Liver (tissue), 9 donors: ENCODE measurements around the gene GPBP1. TPM values are rescaled to one million over a fixed set of nuclear protein-coding genes. Genes with fewer than 3 reads are reported as not detected.
"Not testable (repeated sequence)": the region's sequence is repeated elsewhere in the genome, so short reads cannot be mapped to it uniquely, and the experiment has no call there.

ENCODE experiments used
- DNase-seq: peaks from one replicate; pipeline ENCODE4 v3.0.0-alpha.2; 2017; ENCODE audit warnings: low spot score
- H3K27ac ChIP-seq, 2 donors: one replicate each; pipeline ENCODE4 v1.7.0; 2013; ENCODE audit warnings: inconsistent platforms in 2 of 2, low read length in 2 of 2, control low read depth in 1 of 2, low read depth in 1 of 2, mild to moderate bottlenecking in 1 of 2
- H3K27me3 ChIP-seq, 4 donors: one replicate each; pipeline versions ENCODE4 v1.6.1 to v1.7.0; 2013; ENCODE audit warnings: low read length in 3 of 4, inconsistent platforms in 1 of 4, mild to moderate bottlenecking in 1 of 4, moderate library complexity in 1 of 4; ENCODE audit not compliant: control insufficient read depth in 4 of 4, insufficient read depth in 4 of 4
- H3K36me3 ChIP-seq, 4 donors: one replicate each; pipeline versions ENCODE4 v1.6.1 to v1.7.0; 2013; ENCODE audit warnings: low read length in 3 of 4, mild to moderate bottlenecking in 3 of 4, low read depth in 1 of 4, moderate library complexity in 1 of 4; ENCODE audit not compliant: control insufficient read depth in 4 of 4, insufficient read depth in 3 of 4
- H3K4me1 ChIP-seq, 4 donors: one replicate each; pipeline versions ENCODE4 v1.6.1 to v1.7.0; 2013; ENCODE audit warnings: low read length in 3 of 4, mild to moderate bottlenecking in 3 of 4, moderate library complexity in 1 of 4; ENCODE audit not compliant: control insufficient read depth in 4 of 4, insufficient read depth in 4 of 4
- H3K4me3 ChIP-seq, 3 donors: one replicate each; pipeline versions ENCODE4 v1.6.1 to v1.7.0; 2013; ENCODE audit warnings: low read length in 3 of 3, control low read depth in 1 of 3, low read depth in 1 of 3, mild to moderate bottlenecking in 1 of 3
- H3K9ac ChIP-seq, 2 donors: one replicate each; pipeline ENCODE4 v1.7.0; 2013; ENCODE audit warnings: low read length in 2 of 2, mild to moderate bottlenecking in 2 of 2, moderate library complexity in 2 of 2, control low read depth in 1 of 2, low read depth in 1 of 2
- H3K9me3 ChIP-seq, 4 donors: one replicate each; pipeline versions ENCODE4 v1.6.1 to v1.7.0; 2013; ENCODE audit warnings: low read length in 3 of 4; ENCODE audit not compliant: control insufficient read depth in 4 of 4
- EGR1 ChIP-seq, 2 donors: IDR thresholded peaks; 2 replicates each; pipeline ENCODE4 v1.6.1; 2016 to 2018; ENCODE audit warnings: antibody characterized with exemption in 2 of 2, low read depth in 2 of 2
- FOXA1 ChIP-seq: IDR thresholded peaks from 2 replicates; pipeline ENCODE4 v1.6.1; 2016; ENCODE audit warnings: antibody characterized with exemption
- GABPA ChIP-seq, 2 donors: IDR thresholded peaks in 1 of 2; conservative IDR thresholded peaks in 1 of 2; 2 replicates each; pipeline ENCODE4 v1.6.1; 2016; ENCODE audit warnings: antibody characterized with exemption in 2 of 2, mild to moderate bottlenecking in 1 of 2, moderate library complexity in 1 of 2
- JUND ChIP-seq, 2 donors: IDR thresholded peaks; 2 replicates each; pipeline ENCODE4 v1.6.1; 2016; ENCODE audit warnings: antibody characterized with exemption in 2 of 2
- MAX ChIP-seq: IDR thresholded peaks from 2 replicates; pipeline ENCODE4 v1.6.1; 2016; ENCODE audit warnings: antibody characterized with exemption
- NR2F2 ChIP-seq: IDR thresholded peaks from 2 replicates; pipeline ENCODE4 v1.6.1; 2016; ENCODE audit warnings: antibody characterized with exemption
- RXRA ChIP-seq, 2 donors: IDR thresholded peaks; 2 replicates each; pipeline ENCODE4 v1.6.1; 2017 to 2018; ENCODE audit warnings: antibody characterized with exemption in 2 of 2, mild to moderate bottlenecking in 1 of 2
- SP1 ChIP-seq: IDR thresholded peaks from 2 replicates; pipeline ENCODE4 v1.6.1; 2018; ENCODE audit warnings: antibody characterized with exemption, mild to moderate bottlenecking
- TAF1 ChIP-seq: conservative IDR thresholded peaks from 2 replicates; pipeline ENCODE4 v1.6.1; 2016; ENCODE audit warnings: antibody characterized with exemption, mild to moderate bottlenecking
- ZBTB33 ChIP-seq: IDR thresholded peaks from 2 replicates; pipeline ENCODE4 v1.6.1; 2016; ENCODE audit warnings: antibody characterized with exemption
- WGBS: extraction: QIAGEN DNeasy Blood & Tissue Kit; methylation state at CpG from one replicate; pipeline ENCODE4 v1.1.7; 2013; 5-methylcytosine and 5-hydroxymethylcytosine counted together
- polyA plus RNA-seq, 2 donors: library from polyadenylated mRNA; stranded (reverse) in 1 of 2; unstranded in 1 of 2; fragments of 200-250 nt in 1 of 2; fragments of >200 nt in 1 of 2; fragmentation: Nextera tagmentation in 1 of 2; extraction: Ambion mirVana in 1 of 2; gene quantifications; one replicate each; pipeline versions ENCODE4 v1.2.1 to v1.2.3, GENCODE V29; 2013 to 2015
- total RNA-seq, 2 donors: library from RNA; depleted of rRNA; stranded (reverse); fragments of >200 nt; gene quantifications; one replicate each; pipeline ENCODE4 v1.2.3, GENCODE V29; 2014
- TF ChIP-seq, protein P1 (sequence below): IDR thresholded peaks from 2 replicates; pipeline ENCODE4 v1.6.1; 2016; ENCODE audit warnings: antibody characterized with exemption, mild to moderate bottlenecking
- TF ChIP-seq, protein P2 (sequence below): fragments of 150-350 bp; IDR thresholded peaks from 2 replicates; pipeline ENCODE4 v1.5.1; 2017; ENCODE audit warnings: improper control_type of control experiment, low read depth, low read length; ENCODE audit not compliant: missing input control
- donor health status: healthy.
- donor health status: healthy.
- donor health status: healthy.
- donor health status: healthy.
- donor health status: healthy.

GPBP1 gene
- total and polyA plus RNA-seq, 4 donors = 13.6 to 30.8 (median 24.6) TPM

- TF ChIP-seq, protein P1, sequence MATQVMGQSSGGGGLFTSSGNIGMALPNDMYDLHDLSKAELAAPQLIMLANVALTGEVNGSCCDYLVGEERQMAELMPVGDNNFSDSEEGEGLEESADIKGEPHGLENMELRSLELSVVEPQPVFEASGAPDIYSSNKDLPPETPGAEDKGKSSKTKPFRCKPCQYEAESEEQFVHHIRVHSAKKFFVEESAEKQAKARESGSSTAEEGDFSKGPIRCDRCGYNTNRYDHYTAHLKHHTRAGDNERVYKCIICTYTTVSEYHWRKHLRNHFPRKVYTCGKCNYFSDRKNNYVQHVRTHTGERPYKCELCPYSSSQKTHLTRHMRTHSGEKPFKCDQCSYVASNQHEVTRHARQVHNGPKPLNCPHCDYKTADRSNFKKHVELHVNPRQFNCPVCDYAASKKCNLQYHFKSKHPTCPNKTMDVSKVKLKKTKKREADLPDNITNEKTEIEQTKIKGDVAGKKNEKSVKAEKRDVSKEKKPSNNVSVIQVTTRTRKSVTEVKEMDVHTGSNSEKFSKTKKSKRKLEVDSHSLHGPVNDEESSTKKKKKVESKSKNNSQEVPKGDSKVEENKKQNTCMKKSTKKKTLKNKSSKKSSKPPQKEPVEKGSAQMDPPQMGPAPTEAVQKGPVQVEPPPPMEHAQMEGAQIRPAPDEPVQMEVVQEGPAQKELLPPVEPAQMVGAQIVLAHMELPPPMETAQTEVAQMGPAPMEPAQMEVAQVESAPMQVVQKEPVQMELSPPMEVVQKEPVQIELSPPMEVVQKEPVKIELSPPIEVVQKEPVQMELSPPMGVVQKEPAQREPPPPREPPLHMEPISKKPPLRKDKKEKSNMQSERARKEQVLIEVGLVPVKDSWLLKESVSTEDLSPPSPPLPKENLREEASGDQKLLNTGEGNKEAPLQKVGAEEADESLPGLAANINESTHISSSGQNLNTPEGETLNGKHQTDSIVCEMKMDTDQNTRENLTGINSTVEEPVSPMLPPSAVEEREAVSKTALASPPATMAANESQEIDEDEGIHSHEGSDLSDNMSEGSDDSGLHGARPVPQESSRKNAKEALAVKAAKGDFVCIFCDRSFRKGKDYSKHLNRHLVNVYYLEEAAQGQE = no peak
Observed at GRCh38 chr5:57306359-57306758, 132.5 kb downstream of the GPBP1 start (continued).

DNA sequence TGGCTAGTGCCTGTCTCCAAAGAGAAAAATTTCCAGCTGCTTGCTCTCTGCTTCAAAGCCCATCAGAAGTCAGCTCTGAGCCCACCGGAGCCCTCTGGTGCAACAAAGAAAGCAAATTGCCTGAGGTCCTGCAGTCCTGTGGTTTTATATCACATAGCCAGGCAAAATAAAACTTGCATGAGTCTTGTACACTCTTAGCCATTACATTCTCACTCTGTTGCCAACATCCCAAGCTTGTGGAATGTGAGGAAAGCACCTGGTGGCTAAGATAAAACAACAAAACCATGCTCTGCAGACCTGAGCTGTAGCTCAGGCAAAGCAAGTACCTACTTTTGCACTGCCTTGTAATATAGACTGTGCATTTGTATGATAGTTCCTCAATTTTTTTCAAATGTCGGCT, 133.7 kb downstream of the GPBP1 start:
- Histone ChIP-seq H3K27ac (no peak overlapping the region), H3K4me1 (no peaks in the 10 kb centered on the region), H3K4me3 (no peak overlapping the region), H3K27me3 (no peaks in the 10 kb centered on the region), H3K9ac (no peak overlapping the region), H3K36me3 (no peaks in the 10 kb centered on the region), H3K9me3 (peaks cover 0 to 2% (median 0%) of the 10 kb centered on the region in 4 donors)
- TF ChIP-seq, protein P1 = no peak
- TF ChIP-seq JUND (IDR thresholded peaks at IDR 0.05) (no peak), TAF1 (no peak), RXRA (IDR thresholded peaks at IDR 0.05) (no peak), ZBTB33 (no peak), FOXA1 (no peak), MAX (no peak), GABPA (IDR thresholded peaks at IDR 0.05 in 1 of 2, conservative IDR thresholded peaks at IDR 0.05 in 1 of 2) (no peak), EGR1 (IDR thresholded peaks at IDR 0.05; ENCODE audit: low read depth in 2 of 2) (no peak), SP1 (no peak), NR2F2 (no peak)
- TF ChIP-seq, protein P2, sequence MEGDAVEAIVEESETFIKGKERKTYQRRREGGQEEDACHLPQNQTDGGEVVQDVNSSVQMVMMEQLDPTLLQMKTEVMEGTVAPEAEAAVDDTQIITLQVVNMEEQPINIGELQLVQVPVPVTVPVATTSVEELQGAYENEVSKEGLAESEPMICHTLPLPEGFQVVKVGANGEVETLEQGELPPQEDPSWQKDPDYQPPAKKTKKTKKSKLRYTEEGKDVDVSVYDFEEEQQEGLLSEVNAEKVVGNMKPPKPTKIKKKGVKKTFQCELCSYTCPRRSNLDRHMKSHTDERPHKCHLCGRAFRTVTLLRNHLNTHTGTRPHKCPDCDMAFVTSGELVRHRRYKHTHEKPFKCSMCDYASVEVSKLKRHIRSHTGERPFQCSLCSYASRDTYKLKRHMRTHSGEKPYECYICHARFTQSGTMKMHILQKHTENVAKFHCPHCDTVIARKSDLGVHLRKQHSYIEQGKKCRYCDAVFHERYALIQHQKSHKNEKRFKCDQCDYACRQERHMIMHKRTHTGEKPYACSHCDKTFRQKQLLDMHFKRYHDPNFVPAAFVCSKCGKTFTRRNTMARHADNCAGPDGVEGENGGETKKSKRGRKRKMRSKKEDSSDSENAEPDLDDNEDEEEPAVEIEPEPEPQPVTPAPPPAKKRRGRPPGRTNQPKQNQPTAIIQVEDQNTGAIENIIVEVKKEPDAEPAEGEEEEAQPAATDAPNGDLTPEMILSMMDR = no peak
- WGBS = 92% methylated on average over 2 of the region's 2 CpGs
- DNase-seq = no peak

- not testable (repeated sequence) for H3K9ac ChIP-seq, H3K9me3 ChIP-seq, DNase-seq, H3K4me1 ChIP-seq, H3K27me3 ChIP-seq, H3K4me3 ChIP-seq, H3K27ac ChIP-seq, H3K36me3 ChIP-seq
Observed at GRCh38 chr5:57309022-57309421, 135.2 kb downstream of the GPBP1 start.
